Activated T-cell treated with anti-CD3 and anti-CD28 coated beads, Interleukin-2, amount 50 U/mL, for 48 hours (primary cell): ENCODE data around the gene DESI2.
"Not testable (repeated sequence)": the region's sequence is repeated elsewhere in the genome, so short reads cannot be mapped to it uniquely, and the experiment has no call there.

ENCODE experiments used
- DNase-seq, 2 experiments: peaks; one replicate each; pipeline ENCODE4 v3.0.0-alpha.2; 2020

Gene DESI2

GRCh38 chr1:244655186-244655585, 2.3 kb downstream of the DESI2 start:
- no peak for DNase-seq

DNA sequence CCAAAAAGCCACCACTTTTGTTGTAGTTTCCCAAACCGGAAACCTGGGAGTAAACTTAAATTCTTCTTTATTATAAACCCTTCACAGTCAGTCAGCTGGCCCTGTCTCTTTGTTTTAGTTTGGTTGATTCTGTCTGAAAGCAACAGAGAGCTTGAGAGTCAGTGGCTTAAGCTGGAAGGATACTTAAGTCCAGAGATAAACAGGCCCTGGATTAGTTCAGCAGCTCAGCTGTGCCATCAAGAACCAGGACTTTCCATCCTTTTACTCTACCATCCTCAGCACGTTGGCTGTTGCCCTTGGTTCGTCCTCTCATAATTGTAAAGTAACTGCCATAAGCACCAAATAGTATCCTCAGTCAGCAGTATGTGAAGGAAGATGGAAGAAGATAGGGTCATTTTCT, 4.5 kb downstream of the DESI2 start:
- no peak for DNase-seq

DNA sequence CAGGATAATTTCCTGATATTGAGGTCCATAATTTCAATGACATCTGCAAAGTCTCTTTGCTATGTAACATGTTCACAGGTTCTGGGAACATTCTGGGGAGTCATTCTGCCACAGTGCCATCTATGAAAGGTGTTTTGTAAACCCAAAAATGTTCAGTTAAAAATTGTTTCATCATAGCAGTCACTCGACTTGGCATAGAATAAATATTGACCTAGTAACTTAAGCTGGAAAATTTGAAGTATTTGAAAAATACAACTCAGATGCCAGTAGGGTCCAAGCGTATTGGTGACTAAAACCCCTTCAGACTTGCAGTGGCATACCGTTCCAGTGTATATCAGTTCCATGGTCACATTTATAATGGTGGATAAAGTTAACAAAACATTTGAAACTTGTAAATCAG, 6.8 kb downstream of the DESI2 start:
- DNase-seq: no peak

GRCh38 chr1:244660595-244660994, 7.7 kb downstream of the DESI2 start:
- no peak for DNase-seq

- not testable (repeated sequence) for DNase-seq
Measured at GRCh38 chr1:244661569-244662312, 8.8 kb downstream of the DESI2 start.

GRCh38 chr1:244662599-244662998, 9.7 kb downstream of the DESI2 start:
- DNase-seq: no peak

DNA sequence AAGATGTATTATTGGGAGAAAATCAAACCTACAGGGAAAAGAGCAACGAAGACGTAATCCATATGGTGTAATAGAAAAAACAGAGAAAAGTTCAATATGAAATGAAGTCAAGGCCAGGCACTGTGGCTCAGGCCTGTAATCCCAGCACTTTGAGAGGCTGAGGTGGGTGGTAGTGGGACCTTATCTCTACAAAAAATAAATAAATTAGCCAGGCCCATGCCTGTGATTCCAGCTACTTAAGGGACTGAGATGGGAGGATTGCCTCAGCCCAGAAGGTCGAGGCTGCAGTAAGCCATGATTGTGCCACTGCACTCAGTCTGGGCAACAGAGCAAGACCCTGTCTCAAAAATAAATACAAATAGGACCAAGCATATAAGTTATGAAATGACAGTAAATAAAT, 11.4 kb downstream of the DESI2 start:
- DNase-seq: no peak

DNA sequence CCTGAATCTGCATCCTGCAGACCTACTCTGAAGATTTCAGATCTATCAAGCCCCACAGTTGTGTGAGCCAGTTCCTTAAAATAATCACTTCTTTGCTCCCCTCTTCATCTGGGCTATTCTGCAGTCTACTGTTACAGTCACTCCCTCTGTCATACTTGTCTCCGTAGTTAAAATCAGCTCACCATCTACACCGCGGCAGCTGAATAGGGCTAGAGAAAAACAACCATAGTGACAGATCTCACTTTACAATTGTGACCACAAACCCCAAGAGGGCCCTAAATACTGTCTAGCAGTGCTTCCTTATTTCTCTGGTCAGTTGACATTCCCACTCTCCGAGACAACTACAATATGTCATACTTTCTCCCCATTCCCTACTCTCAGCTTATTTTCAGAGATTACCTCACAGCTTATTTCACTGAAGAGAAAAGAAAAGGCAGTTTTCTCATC, 12.9 kb downstream of the DESI2 start:
- DNase-seq: no peak

DNA sequence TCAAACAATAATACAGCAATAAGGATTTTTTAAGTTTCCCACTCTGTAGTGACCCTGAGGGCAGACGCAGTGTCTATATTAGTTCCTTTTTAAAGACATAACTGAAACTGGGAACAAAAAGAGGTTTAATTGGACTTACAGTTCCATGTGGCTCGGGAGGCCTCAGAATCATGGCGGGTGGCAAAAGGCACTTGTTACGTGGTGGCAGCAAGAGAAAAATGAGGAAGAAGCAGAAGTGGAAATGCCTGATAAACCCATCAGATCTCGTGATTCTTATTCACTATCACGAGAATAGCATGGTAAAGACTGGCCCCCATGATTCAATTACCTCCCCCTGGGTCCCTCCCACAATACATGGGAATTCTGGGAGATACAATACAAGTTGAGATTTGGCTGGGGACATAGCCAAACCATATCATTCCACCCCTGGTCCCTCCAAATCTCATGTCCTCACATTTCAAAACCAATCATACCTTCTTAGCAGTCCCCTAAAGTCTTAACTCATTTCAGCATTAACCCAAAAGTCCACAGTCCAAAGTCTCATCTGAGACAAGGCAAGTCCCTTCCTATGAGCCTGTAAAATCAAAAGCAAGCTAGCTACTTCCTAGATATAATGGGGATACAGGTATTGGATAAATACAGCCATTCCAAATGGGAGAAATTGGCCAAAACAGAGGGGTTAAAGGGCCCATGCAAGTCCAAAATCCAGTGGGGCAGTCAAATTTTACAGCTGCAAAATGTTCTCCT, 13.9 kb downstream of the DESI2 start:
- not testable (repeated sequence) for DNase-seq

- no peak for DNase-seq
Measured at GRCh38 chr1:244667797-244668196, 14.9 kb downstream of the DESI2 start.

DNA sequence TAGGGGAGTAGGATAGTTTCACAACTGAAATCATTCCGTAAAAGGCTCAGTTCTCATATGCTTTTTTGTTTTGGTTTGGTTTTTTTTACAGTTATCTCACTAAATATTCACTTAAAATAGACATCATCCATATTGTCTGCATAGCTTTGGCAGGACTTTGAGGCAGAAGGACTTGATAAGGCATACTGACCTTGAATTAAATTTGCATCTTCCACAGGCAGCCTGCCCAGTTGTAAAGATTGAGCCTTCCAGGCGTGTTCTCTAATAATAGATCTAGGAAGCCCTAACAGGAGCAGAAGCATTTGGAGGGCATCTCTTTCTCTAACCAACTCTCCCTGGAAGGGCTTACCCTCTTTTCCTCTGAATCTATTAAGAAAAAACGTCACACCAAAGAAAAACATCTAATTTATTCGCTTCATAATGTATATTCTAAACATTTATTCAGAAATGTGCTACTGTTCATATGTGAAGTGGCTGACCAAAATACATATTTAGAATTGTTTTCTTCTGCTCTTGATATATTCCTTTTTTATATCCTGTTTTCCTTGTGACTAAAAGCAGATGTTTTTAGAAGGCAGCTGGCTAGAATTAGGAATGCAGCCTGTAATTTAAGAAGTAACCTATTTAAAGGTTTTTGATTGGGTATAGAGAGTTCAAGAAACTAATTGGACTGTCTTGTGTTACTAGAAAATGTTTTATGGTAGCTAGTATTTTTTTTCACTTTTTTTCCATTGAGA, 20.2 kb downstream of the DESI2 start:
- no peak for DNase-seq

DNA sequence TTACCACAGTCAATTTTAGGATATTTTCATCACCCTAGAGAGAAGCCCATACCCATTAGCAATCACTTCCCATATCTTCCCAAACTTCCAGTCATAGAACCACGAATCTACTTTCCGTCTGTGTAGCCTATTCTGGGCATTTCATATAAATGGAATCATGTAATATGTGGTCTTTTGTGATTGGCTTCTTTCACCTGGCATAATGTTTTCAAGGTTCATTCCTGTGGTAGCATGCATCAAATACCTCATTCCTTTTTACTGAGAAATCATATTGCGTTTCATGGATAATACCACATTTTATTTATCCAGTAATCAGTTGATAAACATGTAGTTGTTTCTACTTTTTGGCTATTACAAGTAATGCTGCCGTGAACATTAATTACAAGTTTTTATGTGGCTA, 21.5 kb downstream of the DESI2 start:
- no peak for DNase-seq

DNA sequence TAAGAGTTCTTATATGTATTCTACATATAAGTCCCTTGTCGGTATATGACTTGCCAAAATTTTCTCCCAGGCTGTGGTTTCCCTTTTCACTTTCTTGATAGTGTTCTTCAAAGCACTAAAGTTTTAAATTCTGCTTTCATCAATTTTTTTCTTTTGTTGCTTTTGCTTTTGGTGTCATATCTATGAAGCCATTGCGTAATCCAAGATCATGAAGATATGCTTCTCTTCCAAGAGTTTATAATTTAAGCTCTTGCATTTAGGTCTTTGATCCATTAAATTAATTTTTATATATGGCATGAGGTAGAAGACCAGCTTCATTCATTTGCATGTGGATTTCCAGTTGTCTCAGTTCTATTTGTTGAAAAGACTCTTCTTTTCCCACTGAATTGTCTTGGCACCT, 22.2 kb downstream of the DESI2 start:
- DNase-seq: no peak

GRCh38 chr1:244678697-244679096, 25.8 kb downstream of the DESI2 start:
- DNase-seq: no peak

DNA sequence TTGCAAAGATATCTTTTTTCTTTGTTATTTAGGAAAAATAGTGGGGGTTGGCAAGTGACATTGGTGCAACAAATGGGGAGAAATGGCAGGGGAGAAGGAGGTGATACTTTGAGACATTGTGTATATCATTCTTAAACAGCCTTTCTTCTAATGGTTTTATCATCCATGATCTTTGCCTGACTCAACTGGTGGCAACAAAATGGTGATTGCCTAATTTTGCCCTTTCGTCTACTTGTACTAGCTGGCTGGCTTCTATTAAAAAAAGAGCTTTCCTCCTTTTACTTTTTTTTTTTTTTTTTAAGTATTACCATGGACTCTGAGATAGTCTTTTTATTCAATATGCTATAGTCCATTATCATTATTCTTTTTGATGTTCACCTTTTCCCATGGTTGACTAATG, 27.7 kb downstream of the DESI2 start:
- no peak for DNase-seq

GRCh38 chr1:244682087-244682486, 29.2 kb downstream of the DESI2 start:
- DNase-seq: not testable (repeated sequence)

DNA sequence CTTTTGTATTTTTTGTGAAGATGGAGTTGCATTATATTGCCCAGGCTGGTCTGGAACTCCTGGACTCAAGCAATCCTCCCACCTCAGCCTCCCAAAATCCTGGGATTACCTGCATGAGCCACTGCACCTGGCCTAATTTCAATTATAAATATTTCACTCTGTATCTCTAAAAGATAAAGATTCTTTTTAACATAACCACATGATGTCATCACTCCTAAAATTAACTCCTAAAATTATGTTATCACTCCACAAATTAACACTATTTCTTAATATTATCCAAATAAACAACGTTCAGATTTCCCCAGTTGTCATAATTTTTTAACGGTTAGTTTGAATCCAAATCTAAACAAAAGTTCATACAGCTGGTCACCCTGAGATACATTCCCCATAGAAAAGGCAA, 43.0 kb downstream of the DESI2 start:
- DNase-seq: no peak

GRCh38 chr1:244699741-244700140, 46.8 kb downstream of the DESI2 start:
- no peak for DNase-seq

DNA sequence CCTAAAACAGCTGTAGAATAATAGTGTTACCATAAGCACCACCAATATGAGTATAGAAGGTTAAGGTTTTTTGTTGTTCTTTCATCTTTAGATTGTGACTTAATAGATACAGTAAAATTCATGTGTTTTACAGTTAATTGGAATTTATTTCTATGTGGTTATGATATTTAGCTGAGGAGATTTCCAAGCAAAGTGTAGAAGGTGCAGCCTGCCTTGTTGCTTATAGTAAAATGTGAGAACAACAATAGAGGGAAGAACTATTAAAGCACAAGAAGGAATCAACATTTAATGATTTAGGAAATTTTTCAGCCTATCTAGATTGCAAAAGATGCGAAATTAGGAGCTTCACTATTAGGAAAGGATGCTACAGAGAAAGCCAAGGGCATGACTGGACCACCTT, 47.9 kb downstream of the DESI2 start:
- DNase-seq: no peak

DNA sequence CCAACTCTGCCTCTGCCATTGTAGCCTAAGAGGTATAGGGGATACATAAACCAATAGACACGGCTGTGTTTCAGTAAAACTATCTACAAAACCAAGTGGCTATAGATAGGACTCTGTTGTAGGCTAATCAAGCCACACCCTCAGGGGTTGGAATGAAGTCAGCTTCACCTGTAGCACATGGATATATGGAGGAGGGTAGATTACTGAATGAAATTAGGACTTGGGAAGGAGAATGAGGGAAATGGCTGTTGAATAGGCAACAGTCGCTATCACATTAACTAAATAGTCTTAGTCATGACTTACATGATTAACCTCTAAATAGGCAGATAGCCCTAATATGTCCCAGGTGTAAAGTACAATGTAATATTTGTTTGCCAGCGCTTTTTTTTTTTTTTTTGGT, 49.7 kb downstream of the DESI2 start:
- no peak for DNase-seq

DNA sequence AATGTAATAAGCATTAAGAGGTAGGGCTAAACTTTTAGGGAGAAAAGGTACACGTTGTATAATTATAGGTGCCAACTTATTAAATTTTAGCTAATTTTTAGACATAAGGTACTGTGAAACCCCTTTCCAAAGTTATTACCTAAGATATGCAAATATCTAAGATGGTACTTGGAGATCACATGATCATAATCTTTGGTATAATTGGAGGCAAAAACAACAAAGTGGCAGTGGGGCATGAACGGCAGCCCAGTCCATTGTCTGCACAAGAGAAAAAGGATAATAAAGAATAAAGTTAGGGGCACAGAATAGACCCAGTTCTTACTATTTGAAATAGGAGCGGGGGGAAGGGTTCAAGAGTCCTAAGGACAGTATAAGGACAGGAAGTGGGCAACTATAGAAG, 51.2 kb downstream of the DESI2 start:
- no peak for DNase-seq

DNA sequence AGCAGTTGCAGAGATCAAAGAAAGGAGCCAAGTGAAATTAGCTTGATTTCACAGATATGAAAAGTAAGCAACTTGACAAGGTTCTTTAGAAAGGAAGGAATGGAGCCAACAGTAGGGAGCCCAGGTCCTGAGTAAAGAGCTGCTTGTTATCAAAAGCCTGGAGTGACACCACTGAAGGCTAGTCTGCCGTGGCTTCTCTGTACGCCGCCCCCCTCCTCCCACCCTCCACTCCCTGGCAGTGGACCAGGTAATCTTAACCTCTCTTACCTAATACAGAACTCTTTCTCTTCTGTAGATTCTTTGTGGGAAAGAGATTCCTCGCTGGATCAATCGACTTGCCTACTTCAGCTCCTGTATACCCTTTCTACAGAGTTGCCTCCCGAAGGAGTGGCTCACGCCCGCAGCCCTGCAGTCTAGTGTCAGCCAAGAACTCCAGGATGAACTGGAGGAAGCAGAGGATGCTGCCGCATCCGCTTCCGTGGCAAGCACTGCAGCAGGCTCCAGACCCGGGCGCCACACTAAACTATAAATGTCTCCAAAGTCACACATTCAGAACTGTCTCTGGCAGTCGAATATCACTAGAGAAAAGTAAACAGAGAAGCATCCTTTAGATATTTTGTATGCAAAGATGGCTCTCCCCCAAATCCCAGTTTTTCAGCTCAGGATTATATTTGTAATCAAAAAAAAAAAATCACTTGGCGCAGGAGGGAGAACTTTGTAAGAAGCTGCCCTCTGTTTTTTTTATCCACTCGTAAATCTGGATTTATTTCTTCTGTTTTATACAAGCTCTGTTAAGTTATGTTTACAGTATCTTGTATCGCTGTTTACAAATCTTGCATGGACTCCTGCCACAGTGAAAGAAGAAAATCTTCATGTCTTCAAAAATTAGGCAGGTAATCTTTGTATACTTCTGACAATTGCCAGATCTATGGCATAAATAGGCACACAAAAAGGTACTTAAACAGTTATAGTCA, 52.6 kb downstream of the DESI2 start:
- no peak for DNase-seq

DNA sequence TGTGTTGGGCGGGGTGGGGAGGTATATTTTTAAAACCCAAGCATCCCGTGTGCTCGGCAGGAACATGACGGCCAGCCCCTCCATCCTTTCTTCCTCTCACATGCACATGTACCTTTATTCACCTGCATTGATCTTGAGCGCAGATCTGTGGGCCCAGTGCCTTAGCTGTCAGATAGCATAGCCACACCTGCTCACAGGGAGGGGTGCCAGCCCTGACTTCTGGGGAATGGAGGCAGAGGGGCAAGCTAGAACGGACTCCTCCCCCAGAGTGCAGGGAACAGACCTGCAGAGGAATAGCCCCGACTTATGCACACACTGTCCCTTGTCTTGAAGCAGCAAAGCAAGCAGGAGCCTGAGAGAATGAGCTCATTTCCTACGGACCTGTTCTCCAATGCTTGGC, 56.1 kb downstream of the DESI2 start:
- DNase-seq: no peak
